IMR-90 (cell line): ENCODE results near the gene CCR6. TPM values are rescaled to one million over a fixed set of nuclear protein-coding genes. Genes with fewer than 3 reads are reported as not detected.

Experiments used
- ATAC-seq: fragments of 200-7000 bp; cut with Tn5 transposase; 2 replicates; pipeline ENCODE4 v1.9.1; 2020; ENCODE audit warnings: low read depth, mild to moderate bottlenecking, moderate library complexity
- BruUV-seq: library from RNA; stranded (reverse); fragments of 400-500 nt; replicated peaks from 2 replicates; lab custom pipeline; 2021; lab: Mats Ljungman, UMichigan
- CTCF ChIA-PET: fragments of 300-600 bp; formaldehyde crosslinking; extraction: SDS; loops from one replicate; lab custom pipeline; 2021; ENCODE audit warnings: antibody characterized with exemption; lab: Yijun Ruan, JAX
- POLR2A ChIA-PET: fragments of 300-600 bp; sonication (Branson Sonifier 250); formaldehyde crosslinking; loops from one replicate; lab custom pipeline; 2022; ENCODE audit warnings: antibody characterized with exemption; ENCODE audit not compliant: unreplicated experiment; lab: Charles Lee
- DNase-seq: peaks from one replicate; pipeline ENCODE4 v3.0.0; 2013
- H2AFZ ChIP-seq: replicated peaks from 2 replicates; pipeline ENCODE3; 2013; ENCODE audit warnings: low read length, mild to moderate bottlenecking; ENCODE audit not compliant: poor library complexity
- H2AK5ac ChIP-seq: 2 replicates; pipeline ENCODE4 v1.6.1; 2013; ENCODE audit warnings: low read depth, low read length, inconsistent platforms
- H2AK9ac ChIP-seq: replicated peaks from 2 replicates; pipeline ENCODE3; 2013; ENCODE audit warnings: mild to moderate bottlenecking, low read depth, low read length, moderate library complexity; ENCODE audit not compliant: poor library complexity
- H2BK120ac ChIP-seq: 2 replicates; pipeline ENCODE4 v1.6.1; 2013; ENCODE audit warnings: low read depth, low read length, inconsistent platforms
- H2BK15ac ChIP-seq: 3 replicates; pipeline ENCODE4 v1.6.1; 2013; ENCODE audit warnings: low read depth, low read length, inconsistent platforms
- H2BK20ac ChIP-seq: 2 replicates; pipeline ENCODE4 v1.6.1; 2013; ENCODE audit warnings: low read depth, mild to moderate bottlenecking, inconsistent platforms, low read length, moderate library complexity
- H2BK5ac ChIP-seq: 2 replicates; pipeline ENCODE4 v1.6.1; 2013; ENCODE audit warnings: mild to moderate bottlenecking, low read depth, low read length, inconsistent platforms; ENCODE audit not compliant: poor library complexity, severe bottlenecking
- H3K14ac ChIP-seq: replicated peaks from 2 replicates; pipeline ENCODE4 v1.6.1; 2013; ENCODE audit warnings: low read depth, low read length, inconsistent platforms
- H3K18ac ChIP-seq: 2 replicates; pipeline ENCODE4 v1.6.1; 2013; ENCODE audit warnings: low read depth, low read length, control low read depth
- H3K23ac ChIP-seq: 2 replicates; pipeline ENCODE4 v1.6.1; 2013; ENCODE audit warnings: low read depth, low read length, inconsistent platforms
- H3K27ac ChIP-seq: 2 replicates; pipeline ENCODE4 v1.5.1; 2013; ENCODE audit warnings: mild to moderate bottlenecking, control low read depth, low read length; ENCODE audit not compliant: insufficient read depth
- H3K27me3 ChIP-seq: 2 replicates; pipeline ENCODE4 v1.6.1; 2013; ENCODE audit warnings: low read length; ENCODE audit not compliant: control insufficient read depth, insufficient read depth
- H3K36me3 ChIP-seq: 2 replicates; pipeline ENCODE4 v1.6.1; 2013; ENCODE audit warnings: low read length, mixed read lengths; ENCODE audit not compliant: control insufficient read depth, insufficient read depth
- H3K4ac ChIP-seq: 2 replicates; pipeline ENCODE4 v1.6.1; 2013; ENCODE audit warnings: low read depth, low read length, inconsistent platforms
- H3K4me1 ChIP-seq: 2 replicates; pipeline ENCODE4 v1.6.1; 2013; ENCODE audit warnings: low read length, mixed read lengths; ENCODE audit not compliant: control insufficient read depth, insufficient read depth
- H3K4me2 ChIP-seq: 2 replicates; pipeline ENCODE4 v1.6.1; 2013; ENCODE audit warnings: low read depth, mild to moderate bottlenecking, control low read depth, low read length, moderate library complexity
- H3K4me3 ChIP-seq: 2 replicates; pipeline ENCODE4 v1.5.1; 2013; ENCODE audit warnings: low read depth, mild to moderate bottlenecking, control low read depth, low read length, moderate library complexity; ENCODE audit not compliant: insufficient read depth
- H3K56ac ChIP-seq: 2 replicates; pipeline ENCODE4 v1.6.1; 2013; ENCODE audit warnings: low read length, inconsistent platforms; ENCODE audit not compliant: insufficient read depth; ENCODE audit errors: extremely low read depth
- H3K79me1 ChIP-seq, 2 experiments: 2 replicates each; pipeline ENCODE4 v1.6.1; 2013; ENCODE audit warnings: low read length in 2 of 2, inconsistent platforms in 1 of 2, low read depth in 1 of 2
- H3K9ac ChIP-seq: 2 replicates; pipeline ENCODE4 v1.6.1; 2013; ENCODE audit warnings: low read depth, low read length, control low read depth
- H3K9me1 ChIP-seq: 2 replicates; pipeline ENCODE4 v1.6.1; 2013; ENCODE audit warnings: low read length, inconsistent platforms; ENCODE audit not compliant: insufficient read depth
- H3K9me3 ChIP-seq: 2 replicates; pipeline ENCODE4 v1.6.1; 2013; ENCODE audit warnings: low read length; ENCODE audit not compliant: control insufficient read depth, insufficient read depth
- H4K20me1 ChIP-seq: 2 replicates; pipeline ENCODE4 v1.6.1; 2013; ENCODE audit warnings: low read length, inconsistent platforms; ENCODE audit not compliant: insufficient read depth
- H4K5ac ChIP-seq: 2 replicates; pipeline ENCODE4 v1.6.1; 2013; ENCODE audit warnings: mild to moderate bottlenecking, low read depth, low read length, control low read depth
- H4K8ac ChIP-seq, 2 experiments: 2 replicates each; pipeline ENCODE4 v1.6.1; 2013; ENCODE audit warnings: low read depth in 2 of 2, low read length in 2 of 2, control low read depth in 1 of 2, inconsistent platforms in 1 of 2
- H4K91ac ChIP-seq: 2 replicates; pipeline ENCODE4 v1.6.1; 2013; ENCODE audit warnings: low read depth, low read length, inconsistent platforms; ENCODE audit not compliant: insufficient read depth
- BHLHE40 ChIP-seq: fragments of 150-350 bp; IDR thresholded peaks from 2 replicates; pipeline ENCODE4 v1.6.1; 2016; ENCODE audit warnings: mild to moderate bottlenecking, low read depth, low read length
- CEBPB ChIP-seq: IDR thresholded peaks from 2 replicates; pipeline ENCODE4 v1.6.1; 2012; ENCODE audit warnings: low read depth, low read length, improper control_type of control experiment
- CHD1 ChIP-seq: IDR thresholded peaks from 2 replicates; pipeline ENCODE4 v1.6.1; 2012; ENCODE audit warnings: low read depth, low read length, improper control_type of control experiment
- CTCF ChIP-seq: conservative IDR thresholded peaks from 2 replicates; pipeline ENCODE4 v1.5.1; 2012; ENCODE audit warnings: mild to moderate bottlenecking, low read depth, low read length, improper control_type of control experiment
- MAFK ChIP-seq: IDR thresholded peaks from 2 replicates; pipeline ENCODE4 v1.6.1; 2012; ENCODE audit warnings: low read depth, low read length, improper control_type of control experiment
- MAZ ChIP-seq: IDR thresholded peaks from 2 replicates; pipeline ENCODE4 v1.6.1; 2012; ENCODE audit warnings: low read depth, mild to moderate bottlenecking, low read length, improper control_type of control experiment, moderate library complexity, borderline replicate concordance
- MXI1 ChIP-seq: IDR thresholded peaks from 2 replicates; pipeline ENCODE4 v1.6.1; 2012; ENCODE audit warnings: low read depth, mild to moderate bottlenecking, low read length, moderate library complexity, borderline replicate concordance
- NFE2L2 ChIP-seq: fragments of 150-350 bp; IDR thresholded peaks from 2 replicates; pipeline ENCODE4 v1.6.1; 2016; ENCODE audit warnings: low read depth, mild to moderate bottlenecking, low read length
- POLR2A ChIP-seq: IDR thresholded peaks from 2 replicates; pipeline ENCODE4 v1.6.1; 2012; ENCODE audit warnings: mild to moderate bottlenecking, low read depth, low read length
- RAD21 ChIP-seq: IDR thresholded peaks from 2 replicates; pipeline ENCODE4 v1.6.1; 2012; ENCODE audit warnings: low read length, improper control_type of control experiment
- RCOR1 ChIP-seq: IDR thresholded peaks from 2 replicates; pipeline ENCODE4 v1.6.1; 2012; ENCODE audit warnings: mild to moderate bottlenecking, low read length, improper control_type of control experiment; ENCODE audit not compliant: insufficient replicate concordance
- RFX5 ChIP-seq: IDR thresholded peaks from 2 replicates; pipeline ENCODE4 v1.8.0; 2012; ENCODE audit warnings: low read depth, mild to moderate bottlenecking, low read length, moderate library complexity
- USF2 ChIP-seq: fragments of 150-350 bp; IDR thresholded peaks from 2 replicates; pipeline ENCODE4 v1.6.1; 2017; ENCODE audit warnings: mild to moderate bottlenecking, antibody characterized with exemption, low read length, low read depth
- WGBS, 2 experiments: methylation state at CpG; one replicate each; pipeline versions ENCODE4 v1.1.5 to v1.1.7; 2013; ENCODE audit warnings: missing lambda C conversion rate in 2 of 2; ENCODE audit not compliant: insufficient read length in 1 of 2; ENCODE audit errors: extremely low coverage in 2 of 2; 5-methylcytosine and 5-hydroxymethylcytosine counted together
- dilution Hi-C: fragments of 300-500 bp; cut with HindIII; formaldehyde crosslinking; loops from one replicate; pipeline ENCODE4 v1.14.3; 2018; ENCODE audit warnings: low sequenced_read_pairs; ENCODE audit not compliant: unreplicated experiment
- in situ Hi-C: fragments of 300-500 bp; cut with MboI; formaldehyde crosslinking; loops from 3 replicates; pipeline ENCODE4 v1.14.3; 2019; ENCODE audit warnings: low sequenced_read_pairs, inconsistent platforms, mixed read lengths
- intact Hi-C: fragments of 100-400 bp; cut with micrococcal nuclease; formaldehyde crosslinking; loops from 2 replicates; pipeline ENCODE4 v1.10.0; 2022
- polyA plus RNA-seq, 3 experiments: library from polyadenylated mRNA; depleted of rRNA; stranded (reverse); fragments of >200 nt; gene quantifications; 2 replicates each; pipeline ENCODE4 v1.2.3, GENCODE V29; 2012; ENCODE audit warnings: low replicate concordance in 1 of 3
- total RNA-seq: library from RNA; depleted of rRNA; stranded (reverse); fragments of >200 nt; gene quantifications from 2 replicates; pipeline ENCODE4 v1.2.3, GENCODE V29; 2012
- TF ChIP-seq, protein P1 (sequence below): fragments of 150-350 bp; IDR thresholded peaks from 2 replicates; pipeline ENCODE4 v1.6.1; 2016; ENCODE audit warnings: low read depth, mild to moderate bottlenecking, low read length, moderate library complexity, borderline replicate concordance

CCR6 gene
- total and polyA plus RNA-seq, 2 of the 4 experiments (the other 2 are of a cell fraction), result not detected

- Histone ChIP-seq H2AK9ac (no peak overlapping the region), H3K56ac (no peak overlapping the region), H2BK15ac (no peak overlapping the region), H3K36me3 (no peaks in the 10 kb centered on the region), H3K27ac (no peak overlapping the region), H2BK20ac (no peak overlapping the region), H3K4me1 (no peaks in the 10 kb centered on the region), H3K9me1 (no peaks in the 10 kb centered on the region), H4K8ac (no peak overlapping the region), H3K27me3 (no peaks in the 10 kb centered on the region), H3K23ac (no peak overlapping the region), H4K5ac (no peak overlapping the region), H3K79me1 (no peaks in the 10 kb centered on the region), H3K4ac (no peak overlapping the region), H2AK5ac (no peak overlapping the region), H2AFZ (no peak overlapping the region), H2BK5ac (no peak overlapping the region), H3K18ac (no peak overlapping the region), H2BK120ac (no peak overlapping the region), H4K20me1 (no peaks in the 10 kb centered on the region), H3K9me3 (peaks cover 17% of the 10 kb centered on the region), H3K9ac (no peak overlapping the region), H3K4me3 (no peak overlapping the region), H3K14ac (no peak overlapping the region), H3K4me2 (no peak overlapping the region), H4K91ac (no peak overlapping the region)
- intact Hi-C loops, result no loop called here
- no TSS peak for BruUV-seq
- in situ Hi-C loops, result no loop called here
- DNase-seq (no peak), ATAC-seq (no peak)
- 20% methylated on average over 2 of the region's 25 CpGs; no CpG with 5 or more reads in 1 of the 2 experiments for WGBS, 2 experiments
- POLR2A ChIA-PET, result no interaction called here
- TF ChIP-seq NFE2L2 (no peak), BHLHE40 (no peak), MAZ (no peak), RCOR1 (no peak), CTCF (no peak), CEBPB (no peak), RFX5 (no peak), MXI1 (no peak), CHD1 (no peak), RAD21 (no peak), MAFK (no peak), POLR2A (no peak), USF2 (no peak)
- TF ChIP-seq, protein P1, sequence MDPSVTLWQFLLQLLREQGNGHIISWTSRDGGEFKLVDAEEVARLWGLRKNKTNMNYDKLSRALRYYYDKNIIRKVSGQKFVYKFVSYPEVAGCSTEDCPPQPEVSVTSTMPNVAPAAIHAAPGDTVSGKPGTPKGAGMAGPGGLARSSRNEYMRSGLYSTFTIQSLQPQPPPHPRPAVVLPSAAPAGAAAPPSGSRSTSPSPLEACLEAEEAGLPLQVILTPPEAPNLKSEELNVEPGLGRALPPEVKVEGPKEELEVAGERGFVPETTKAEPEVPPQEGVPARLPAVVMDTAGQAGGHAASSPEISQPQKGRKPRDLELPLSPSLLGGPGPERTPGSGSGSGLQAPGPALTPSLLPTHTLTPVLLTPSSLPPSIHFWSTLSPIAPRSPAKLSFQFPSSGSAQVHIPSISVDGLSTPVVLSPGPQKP, result no peak
- dilution Hi-C loops, result no loop called here
- CTCF ChIA-PET, result no interaction called here
These were observed 8.7 kb upstream of the CCR6 start for GRCh38 chr6:167113935-167114910.
